Cardiac fibroblast (primary cell): ENCODE measurements around the gene PSTPIP2.

Experiments
- DNase-seq, 2 donors: peaks; one replicate each; pipeline versions ENCODE4 v3.0.0 to v3.0.0-alpha.2; 2010; ENCODE audit warnings: low read depth in 2 of 2
- H3K4me3 ChIP-seq, 2 donors: replicated peaks in 1 of 2; 1 replicate in 1 of 2; 2 replicates in 1 of 2; pipeline ENCODE4 v1.5.1; 2011; ENCODE audit warnings: low read depth in 2 of 2, low read length in 2 of 2, mild to moderate bottlenecking in 2 of 2, moderate library complexity in 1 of 2
- CTCF ChIP-seq: IDR thresholded peaks from one replicate; pipeline ENCODE4 v1.5.1; 2011; ENCODE audit warnings: low read depth, mild to moderate bottlenecking, low read length, inconsistent platforms

The PSTPIP2 gene

GRCh38 chr18:46002934-46003333 lies 69.1 kb downstream of the PSTPIP2 start:
- no peak for DNase-seq
- no peak overlapping the region for H3K4me3 ChIP-seq
- no peak for TF ChIP-seq CTCF

- no peak for TF ChIP-seq CTCF
- no peak overlapping the region for H3K4me3 ChIP-seq
- no peak for DNase-seq
Measured at GRCh38 chr18:46001892-46002291, 70.2 kb downstream of the PSTPIP2 start.

DNA sequence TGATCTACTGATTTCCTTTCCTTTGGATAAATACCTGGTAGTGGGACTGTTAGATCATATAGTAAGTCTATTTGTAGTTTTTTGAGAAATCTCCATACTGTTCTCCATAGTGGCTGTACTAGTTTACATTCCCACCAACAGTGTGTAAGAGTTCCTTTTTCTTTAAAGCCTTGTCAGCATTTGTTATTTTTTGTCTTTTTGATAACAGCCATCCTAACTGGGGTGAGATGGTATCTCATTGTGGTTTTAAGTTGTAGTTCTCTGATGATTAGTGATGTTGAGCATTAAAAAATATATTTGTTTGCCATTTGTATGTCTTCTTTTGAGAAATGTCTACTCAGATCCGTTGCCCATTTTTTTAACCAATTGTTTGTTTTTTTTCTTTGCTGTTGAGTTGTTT lies 71.0 kb downstream of the PSTPIP2 start:
- no peak for DNase-seq
- no peak for TF ChIP-seq CTCF
- H3K4me3 ChIP-seq, result no peak overlapping the region

GRCh38 chr18:45999536-45999935 lies 72.5 kb downstream of the PSTPIP2 start:
- H3K4me3 ChIP-seq, result no peak overlapping the region
- no peak for DNase-seq
- no peak for TF ChIP-seq CTCF

DNA sequence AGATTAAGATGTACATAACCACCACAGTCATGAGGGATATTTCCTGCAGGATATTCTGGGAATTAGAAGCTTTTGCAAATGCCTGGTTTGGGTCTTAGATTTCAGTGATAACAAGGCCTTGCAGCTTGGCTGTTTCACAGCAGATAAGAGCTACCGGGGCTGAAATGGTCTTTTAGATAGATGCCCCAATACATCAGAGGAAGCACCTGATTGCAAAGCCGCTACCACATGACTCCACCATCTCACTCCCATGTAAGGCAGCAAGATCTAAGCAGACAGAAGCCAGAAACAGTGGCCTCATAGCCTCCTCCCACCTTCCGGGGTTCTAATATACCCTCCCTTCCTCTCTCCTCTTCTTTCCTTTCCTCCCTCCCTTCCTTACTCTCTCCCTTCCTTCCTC lies 73.8 kb downstream of the PSTPIP2 start:
- no peak overlapping the region for H3K4me3 ChIP-seq
- TF ChIP-seq CTCF, result no peak

DNA sequence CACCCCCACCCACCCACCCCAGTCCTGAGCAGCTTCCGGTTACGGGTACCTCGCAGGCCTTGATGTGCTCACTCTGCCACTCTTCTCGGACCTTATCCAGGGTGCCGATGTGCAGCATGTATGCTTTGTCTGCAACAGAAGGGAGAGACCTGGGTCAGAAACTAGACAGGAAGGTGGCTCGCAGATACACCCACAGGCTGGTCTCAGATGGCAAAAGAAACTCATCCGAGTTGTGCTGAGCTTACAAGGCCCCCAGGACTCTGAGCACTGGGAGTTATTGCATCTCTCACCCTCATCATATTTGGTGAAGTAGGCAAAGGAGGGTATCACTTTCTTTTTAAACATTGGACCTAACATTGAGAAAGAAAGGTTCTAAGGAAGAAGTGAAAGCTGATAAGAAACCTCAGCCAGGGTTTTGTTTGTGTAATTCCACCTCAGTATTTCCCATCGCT lies 74.3 kb downstream of the PSTPIP2 start:
- H3K4me3 ChIP-seq, result no peak overlapping the region
- TF ChIP-seq CTCF, result no peak
- no peak for DNase-seq

More for the DNA sequence above, 73.8 kb downstream of the PSTPIP2 start:
- DNase-seq, result no peak

DNA sequence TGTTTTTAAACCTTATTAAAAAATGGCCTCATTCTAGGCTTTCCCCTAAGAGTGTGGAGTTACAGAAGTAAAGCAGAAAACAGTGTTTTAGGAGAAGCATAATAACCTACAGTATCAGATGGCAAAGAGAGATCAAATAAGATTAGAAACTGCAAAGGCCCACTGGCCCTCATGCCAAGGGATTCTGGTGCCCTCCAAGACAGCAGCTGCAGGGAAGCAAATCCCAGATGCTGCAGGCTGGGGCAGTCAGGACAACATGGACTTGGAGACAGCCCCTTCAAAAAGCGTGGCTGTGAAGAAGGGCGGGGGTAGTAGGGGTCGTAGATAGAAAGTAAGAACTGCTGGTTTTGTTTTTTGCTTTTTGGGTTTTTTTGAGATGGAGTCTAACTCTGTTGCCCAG lies 76.6 kb downstream of the PSTPIP2 start:
- TF ChIP-seq CTCF, result no peak
- no peak for DNase-seq
- H3K4me3 ChIP-seq, result no peak overlapping the region
